ENCODE measurements around the gene GPC1.

Gene GPC1

DNA sequence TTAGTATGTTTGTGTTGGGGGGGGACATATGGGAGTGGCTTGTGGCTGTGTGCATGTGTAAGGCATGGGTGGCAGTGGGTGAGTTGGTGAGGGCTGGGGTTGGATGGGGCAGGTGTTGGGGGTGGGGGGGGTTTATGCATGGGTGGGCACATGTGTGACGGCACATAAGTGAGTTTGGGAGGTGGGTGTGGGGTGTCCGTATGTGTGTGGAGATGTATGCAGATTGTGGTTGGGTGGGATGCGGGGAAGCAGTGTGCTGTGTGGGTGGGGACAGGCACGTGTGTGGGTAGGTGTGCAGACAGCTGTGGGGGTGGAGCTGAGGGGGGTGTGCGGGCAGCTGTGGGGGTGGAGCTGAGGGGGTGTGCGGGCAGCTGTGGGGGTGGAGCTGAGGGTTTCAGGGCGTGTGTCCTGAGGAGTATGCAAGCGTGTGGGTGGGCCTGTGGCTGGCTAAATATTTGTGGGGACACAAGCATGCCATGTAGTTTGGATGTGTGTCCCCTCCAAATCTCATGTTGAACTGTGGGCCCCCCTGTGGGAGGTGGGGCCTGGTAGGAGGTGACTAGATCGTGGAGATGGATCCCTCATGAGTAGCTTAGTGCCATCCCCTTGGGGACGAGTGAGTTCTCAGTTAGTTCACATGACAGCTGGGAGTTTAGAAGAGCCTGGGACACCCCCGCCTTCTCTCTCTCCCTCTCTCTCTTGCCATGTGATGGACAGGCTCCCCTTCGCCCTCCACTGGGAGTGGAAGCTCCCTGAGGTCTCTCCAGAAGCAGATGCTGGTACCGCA is 62.9 kb downstream of the GPC1 start:
- no peaks in the 10 kb centered on the region for H3K27me3 ChIP-seq (ENCODE audit: insufficient read depth, low read length)
- no peak overlapping the region for H3K27ac ChIP-seq (ENCODE audit: low read depth, low read length, poor library complexity, severe bottlenecking)
- H3K9me3 ChIP-seq (ENCODE audit: low read length) = no peaks in the 10 kb centered on the region
- no peaks in the 10 kb centered on the region for H3F3A ChIP-seq (ENCODE audit: insufficient read depth, low read length)
- TF ChIP-seq, protein P1, sequence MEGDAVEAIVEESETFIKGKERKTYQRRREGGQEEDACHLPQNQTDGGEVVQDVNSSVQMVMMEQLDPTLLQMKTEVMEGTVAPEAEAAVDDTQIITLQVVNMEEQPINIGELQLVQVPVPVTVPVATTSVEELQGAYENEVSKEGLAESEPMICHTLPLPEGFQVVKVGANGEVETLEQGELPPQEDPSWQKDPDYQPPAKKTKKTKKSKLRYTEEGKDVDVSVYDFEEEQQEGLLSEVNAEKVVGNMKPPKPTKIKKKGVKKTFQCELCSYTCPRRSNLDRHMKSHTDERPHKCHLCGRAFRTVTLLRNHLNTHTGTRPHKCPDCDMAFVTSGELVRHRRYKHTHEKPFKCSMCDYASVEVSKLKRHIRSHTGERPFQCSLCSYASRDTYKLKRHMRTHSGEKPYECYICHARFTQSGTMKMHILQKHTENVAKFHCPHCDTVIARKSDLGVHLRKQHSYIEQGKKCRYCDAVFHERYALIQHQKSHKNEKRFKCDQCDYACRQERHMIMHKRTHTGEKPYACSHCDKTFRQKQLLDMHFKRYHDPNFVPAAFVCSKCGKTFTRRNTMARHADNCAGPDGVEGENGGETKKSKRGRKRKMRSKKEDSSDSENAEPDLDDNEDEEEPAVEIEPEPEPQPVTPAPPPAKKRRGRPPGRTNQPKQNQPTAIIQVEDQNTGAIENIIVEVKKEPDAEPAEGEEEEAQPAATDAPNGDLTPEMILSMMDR (IDR thresholded peaks at IDR 0.05; ENCODE audit: low read length) = no peak
- TF ChIP-seq EZH2 (IDR thresholded peaks at IDR 0.05; ENCODE audit: borderline replicate concordance, low read length) = no peak
- no peaks in the 10 kb centered on the region for H3K79me2 ChIP-seq (ENCODE audit: insufficient read depth, low read length)
- H3K9ac ChIP-seq (ENCODE audit: low read length) = no peak overlapping the region
- H3K4me2 ChIP-seq (ENCODE audit: low read length) = no peak overlapping the region
- no peaks in the 10 kb centered on the region for H3K4me1 ChIP-seq (ENCODE audit: insufficient read depth, low read length, severe bottlenecking)
- no peaks in the 10 kb centered on the region; the same call in 1 of the 2 replicates for H3K36me3 ChIP-seq (ENCODE audit: insufficient read depth, low read length)
- H3K4me3 ChIP-seq (ENCODE audit: low read depth, low read length, poor library complexity, severe bottlenecking) = no peak overlapping the region
- no peaks in the 10 kb centered on the region for H4K20me1 ChIP-seq (ENCODE audit: insufficient read depth, low read length)
- H2AFZ ChIP-seq (ENCODE audit: low read length) = no peak overlapping the region
- H3K9me2 ChIP-seq (ENCODE audit: low read depth, low read length) = no peaks in the 10 kb centered on the region

DNA sequence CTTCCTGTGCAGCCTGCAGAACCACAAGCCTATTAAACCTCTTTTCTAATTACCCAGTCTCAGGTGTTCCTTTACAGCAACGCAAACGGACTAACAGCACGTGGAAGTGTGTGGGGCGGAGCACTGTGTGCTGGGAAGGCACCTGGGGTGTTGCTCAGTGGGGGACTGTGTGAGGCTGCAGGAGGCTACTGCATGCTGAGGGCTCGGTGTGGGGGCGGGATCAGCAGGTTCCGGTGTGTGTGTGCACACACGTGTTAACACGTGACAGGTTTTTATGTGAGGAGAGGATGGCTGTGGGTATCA is 63.4 kb downstream of the GPC1 start:
- H4K20me1 ChIP-seq (ENCODE audit: insufficient read depth, low read length) = no peaks in the 10 kb centered on the region
- H3K36me3 ChIP-seq (ENCODE audit: insufficient read depth, low read length) = no peaks in the 10 kb centered on the region; the same call in 1 of the 2 replicates
- no peaks in the 10 kb centered on the region for H3K9me3 ChIP-seq (ENCODE audit: low read length)
- no peaks in the 10 kb centered on the region for H3K9me2 ChIP-seq (ENCODE audit: low read depth, low read length)
- H3K27me3 ChIP-seq (ENCODE audit: insufficient read depth, low read length) = no peaks in the 10 kb centered on the region
- no peaks in the 10 kb centered on the region for H3F3A ChIP-seq (ENCODE audit: insufficient read depth, low read length)
- no peak overlapping the region for H3K27ac ChIP-seq (ENCODE audit: low read depth, low read length, poor library complexity, severe bottlenecking)
- no peak overlapping the region for H3K9ac ChIP-seq (ENCODE audit: low read length)
- H2AFZ ChIP-seq (ENCODE audit: low read length) = no peak overlapping the region
- no peak for TF ChIP-seq EZH2 (IDR thresholded peaks at IDR 0.05; ENCODE audit: borderline replicate concordance, low read length)
- TF ChIP-seq, protein P1 (IDR thresholded peaks at IDR 0.05; ENCODE audit: low read length) = no peak
- no peaks in the 10 kb centered on the region for H3K4me1 ChIP-seq (ENCODE audit: insufficient read depth, low read length, severe bottlenecking)
- H3K4me3 ChIP-seq (ENCODE audit: low read depth, low read length, poor library complexity, severe bottlenecking) = no peak overlapping the region
- H3K79me2 ChIP-seq (ENCODE audit: insufficient read depth, low read length) = no peaks in the 10 kb centered on the region
- H3K4me2 ChIP-seq (ENCODE audit: low read length) = no peak overlapping the region

DNA sequence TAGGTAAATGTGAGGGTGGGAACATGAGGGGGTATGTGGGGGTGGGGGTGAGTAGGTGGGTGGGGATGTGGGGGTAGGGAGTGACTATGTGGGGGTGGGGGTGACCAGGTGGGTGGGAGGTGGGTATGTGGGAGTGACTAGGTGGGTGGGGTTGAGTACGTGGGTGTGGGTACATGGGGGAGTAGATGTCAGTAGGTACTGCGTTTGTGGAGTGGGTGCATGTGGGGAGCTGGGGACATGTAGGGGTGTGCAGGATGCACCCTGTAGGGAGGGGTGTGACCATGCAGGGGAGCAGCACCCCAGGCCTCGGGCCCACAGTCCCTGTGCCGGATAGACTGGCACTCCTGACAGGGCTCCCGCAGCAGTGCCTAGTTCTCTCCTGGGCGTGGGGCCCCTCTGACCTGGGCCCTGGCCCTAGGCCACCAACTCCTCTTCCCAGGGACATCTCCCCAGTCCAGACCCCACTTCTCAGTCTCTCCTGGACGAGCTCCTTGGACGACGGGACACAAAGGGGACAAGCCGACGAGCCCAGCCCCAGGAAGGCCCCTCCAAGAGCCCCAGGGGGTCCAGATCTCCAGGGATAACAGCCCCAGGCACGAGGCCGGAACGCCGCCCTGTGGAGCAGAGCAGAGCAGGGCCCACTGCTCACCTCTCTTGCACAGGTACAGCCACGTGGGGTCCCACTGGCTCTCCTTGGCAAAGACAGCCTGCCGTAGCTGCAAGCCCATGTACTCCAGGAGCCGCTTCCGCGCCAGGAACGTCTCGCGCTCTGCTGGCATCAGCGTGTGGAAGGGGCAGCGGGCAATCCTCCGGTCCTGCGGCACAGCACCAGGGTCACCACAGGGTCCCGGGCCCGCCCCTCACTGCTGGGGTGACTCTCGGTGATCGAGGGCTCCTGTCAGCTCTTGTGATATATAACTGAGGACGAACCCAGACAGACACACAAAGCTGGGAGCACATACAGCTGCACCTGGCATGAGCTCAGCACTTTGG is 64.1 kb downstream of the GPC1 start:
- no peaks in the 10 kb centered on the region for H3K4me1 ChIP-seq (ENCODE audit: insufficient read depth, low read length, severe bottlenecking)
- H3K9me3 ChIP-seq (ENCODE audit: low read length) = no peaks in the 10 kb centered on the region
- no peak for TF ChIP-seq EZH2 (IDR thresholded peaks at IDR 0.05; ENCODE audit: borderline replicate concordance, low read length)
- TF ChIP-seq, protein P1 (IDR thresholded peaks at IDR 0.05; ENCODE audit: low read length) = no peak
- no peaks in the 10 kb centered on the region; the same call in 1 of the 2 replicates for H3K36me3 ChIP-seq (ENCODE audit: insufficient read depth, low read length)
- H3K4me3 ChIP-seq (ENCODE audit: low read depth, low read length, poor library complexity, severe bottlenecking) = no peak overlapping the region
- no peaks in the 10 kb centered on the region for H3K27me3 ChIP-seq (ENCODE audit: insufficient read depth, low read length)
- no peak overlapping the region for H3K9ac ChIP-seq (ENCODE audit: low read length)
- H3K27ac ChIP-seq (ENCODE audit: low read depth, low read length, poor library complexity, severe bottlenecking) = no peak overlapping the region
- no peaks in the 10 kb centered on the region for H3K79me2 ChIP-seq (ENCODE audit: insufficient read depth, low read length)
- H2AFZ ChIP-seq (ENCODE audit: low read length) = no peak overlapping the region
- no peaks in the 10 kb centered on the region for H4K20me1 ChIP-seq (ENCODE audit: insufficient read depth, low read length)
- no peaks in the 10 kb centered on the region for H3F3A ChIP-seq (ENCODE audit: insufficient read depth, low read length)
- no peak overlapping the region for H3K4me2 ChIP-seq (ENCODE audit: low read length)
- no peaks in the 10 kb centered on the region for H3K9me2 ChIP-seq (ENCODE audit: low read depth, low read length)
